ENCODE results near the gene DCAF8L2.
"Not testable (repeated sequence)": the region's sequence is repeated elsewhere in the genome, so short reads cannot be mapped to it uniquely, and the experiment has no call there.

Gene DCAF8L2

GRCh38 chrX:27679281-27679680 is 89.1 kb downstream of the DCAF8L2 start:
- DNase-seq (ENCODE audit: low read depth): no peak

- DNase-seq (ENCODE audit: low read depth): no peak
These were observed 90.6 kb downstream of the DCAF8L2 start for GRCh38 chrX:27680726-27681125.

- not testable (repeated sequence) for DNase-seq (ENCODE audit: low read depth)
These were observed 93.5 kb downstream of the DCAF8L2 start for GRCh38 chrX:27683566-27684208.

GRCh38 chrX:27694667-27695066 is 104.5 kb downstream of the DCAF8L2 start:
- DNase-seq (ENCODE audit: low read depth): no peak

- DNase-seq (ENCODE audit: low read depth): no peak
These were observed 116.4 kb downstream of the DCAF8L2 start for GRCh38 chrX:27706526-27706925.

- no peak for DNase-seq (ENCODE audit: low read depth)
These were observed 125.5 kb downstream of the DCAF8L2 start for GRCh38 chrX:27715610-27716009.

GRCh38 chrX:27728291-27728690 is 138.1 kb downstream of the DCAF8L2 start:
- DNase-seq (ENCODE audit: low read depth): no peak

GRCh38 chrX:27731962-27732361 is 141.8 kb downstream of the DCAF8L2 start:
- no peak for DNase-seq (ENCODE audit: low read depth)

- no peak for DNase-seq (ENCODE audit: low read depth)
These were observed 145.8 kb downstream of the DCAF8L2 start for GRCh38 chrX:27735914-27736313.

- DNase-seq (ENCODE audit: low read depth): no peak
These were observed 150.8 kb downstream of the DCAF8L2 start for GRCh38 chrX:27740933-27741332.

- DNase-seq (ENCODE audit: low read depth): not testable (repeated sequence)
These were observed 153.4 kb downstream of the DCAF8L2 start for GRCh38 chrX:27743521-27743920.

GRCh38 chrX:27746516-27746915 is 156.4 kb downstream of the DCAF8L2 start:
- no peak for DNase-seq (ENCODE audit: low read depth)

- DNase-seq (ENCODE audit: low read depth): not testable (repeated sequence)
These were observed 160.2 kb downstream of the DCAF8L2 start for GRCh38 chrX:27750298-27750697.

GRCh38 chrX:27751976-27752375 is 161.8 kb downstream of the DCAF8L2 start:
- DNase-seq (ENCODE audit: low read depth): no peak

- no peak for DNase-seq (ENCODE audit: low read depth)
These were observed 175.6 kb downstream of the DCAF8L2 start for GRCh38 chrX:27765718-27766117.

GRCh38 chrX:27767387-27767786 is 177.2 kb downstream of the DCAF8L2 start:
- DNase-seq (ENCODE audit: low read depth): no peak

- DNase-seq (ENCODE audit: low read depth): no peak
These were observed 185.8 kb downstream of the DCAF8L2 start for GRCh38 chrX:27775984-27776383.

- no peak for DNase-seq (ENCODE audit: low read depth)
These were observed 206.6 kb downstream of the DCAF8L2 start for GRCh38 chrX:27796640-27797257.

GRCh38 chrX:27797575-27797974 is 207.4 kb downstream of the DCAF8L2 start:
- no peak for DNase-seq (ENCODE audit: low read depth)

Measured in stimulated activated CD8-positive, alpha-beta memory T cell treated with anti-CD3 and anti-CD28 coated beads, Interleukin-4, amount 100 ng/mL, for 24 hours (primary cell).